Lower leg skin (tissue), 4 donors: Measurements from ENCODE around the gene GHR. TPM values are rescaled to one million over a fixed set of nuclear protein-coding genes. Genes with fewer than 3 reads are reported as not detected.

Experiments
- DNase-seq, 2 donors: peaks; one replicate each; pipeline ENCODE4 v3.0.0-alpha.2; 2019; ENCODE audit warnings: low spot score in 2 of 2
- H3K4me3 ChIP-seq: fragments of 200-600 bp; sonication (generic); 2 replicates; pipeline ENCODE4 v1.5.1; 2017; ENCODE audit warnings: mild to moderate bottlenecking, low read depth; ENCODE audit not compliant: poor library complexity, severe bottlenecking
- POLR2A ChIP-seq, 2 donors: fragments of 450-650 bp; IDR thresholded peaks; one replicate each; pipeline ENCODE4 v1.6.1; 2016 to 2017; ENCODE audit warnings: antibody characterized with exemption in 2 of 2, mild to moderate bottlenecking in 1 of 2, moderate library complexity in 1 of 2
- WGBS, 2 donors: methylation state at CpG; one replicate each; pipeline ENCODE4 v1.1.5; 2018; 5-methylcytosine and 5-hydroxymethylcytosine counted together
- intact Hi-C: fragments of 100-400 bp; cut with DNase I; formaldehyde crosslinking; loops from one replicate; pipeline ENCODE4 v1.15.0; 2023; ENCODE audit warnings: low total_unique reads
- total RNA-seq, 4 donors: library from RNA; depleted of rRNA; stranded (reverse); fragments of >200 nt; gene quantifications; one replicate each; pipeline ENCODE4 v1.1.0, GENCODE V29; 2016
- TF ChIP-seq, protein P1 (sequence below), 3 donors: fragments of 450-650 bp; IDR thresholded peaks; one replicate each; pipeline ENCODE4 v1.5.1; 2016; ENCODE audit warnings: antibody characterized with exemption in 3 of 3, mild to moderate bottlenecking in 3 of 3, moderate library complexity in 2 of 3

Gene GHR
- total RNA-seq, 4 donors from 2014 or later, result 10.5 to 23.1 (median 14.2) TPM

DNA sequence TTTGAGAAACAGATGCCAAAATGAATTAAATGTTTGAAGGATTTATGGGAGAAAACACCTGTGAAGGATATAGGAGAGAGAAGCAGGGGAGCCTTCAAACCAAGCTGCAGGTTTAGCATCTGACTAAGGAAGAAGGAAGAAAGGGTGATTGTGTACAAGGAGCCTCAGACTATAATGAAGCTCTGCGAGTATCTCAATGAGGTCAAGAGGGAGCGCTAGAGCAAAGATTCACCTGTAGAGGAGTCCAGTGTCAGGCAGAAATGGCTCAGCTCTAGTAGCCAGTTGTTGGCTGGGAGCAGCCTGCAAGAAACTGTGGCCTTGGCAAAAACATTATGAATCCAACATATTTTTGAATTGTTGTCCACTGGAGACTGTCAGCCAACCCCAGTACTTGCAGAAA, 20.0 kb upstream of the GHR start:
- WGBS, 2 donors, result 79 to 88% methylated on average over 2 of the region's 2 CpGs

DNA sequence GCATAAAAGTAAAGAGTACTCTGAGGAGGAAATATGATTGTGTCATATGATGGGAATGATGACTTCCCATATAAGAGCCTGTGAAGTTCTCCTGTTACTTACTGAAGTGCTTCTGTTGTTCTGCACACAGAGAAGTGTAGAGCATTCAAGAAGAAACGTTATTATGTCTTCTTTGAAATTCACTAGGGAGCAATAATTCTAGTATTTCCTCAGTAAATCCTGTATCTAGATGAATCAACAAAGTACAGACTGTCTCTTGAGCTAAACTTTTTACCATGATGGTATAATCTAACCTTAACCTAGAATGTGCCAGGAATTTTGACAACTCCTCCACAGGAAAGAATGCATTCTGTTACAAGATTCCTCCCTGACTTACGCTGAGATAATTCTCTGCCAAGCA, 18.9 kb upstream of the GHR start:
- no peak overlapping the region for H3K4me3 ChIP-seq
- intact Hi-C loops, result no loop called here
- TF ChIP-seq, protein P1, sequence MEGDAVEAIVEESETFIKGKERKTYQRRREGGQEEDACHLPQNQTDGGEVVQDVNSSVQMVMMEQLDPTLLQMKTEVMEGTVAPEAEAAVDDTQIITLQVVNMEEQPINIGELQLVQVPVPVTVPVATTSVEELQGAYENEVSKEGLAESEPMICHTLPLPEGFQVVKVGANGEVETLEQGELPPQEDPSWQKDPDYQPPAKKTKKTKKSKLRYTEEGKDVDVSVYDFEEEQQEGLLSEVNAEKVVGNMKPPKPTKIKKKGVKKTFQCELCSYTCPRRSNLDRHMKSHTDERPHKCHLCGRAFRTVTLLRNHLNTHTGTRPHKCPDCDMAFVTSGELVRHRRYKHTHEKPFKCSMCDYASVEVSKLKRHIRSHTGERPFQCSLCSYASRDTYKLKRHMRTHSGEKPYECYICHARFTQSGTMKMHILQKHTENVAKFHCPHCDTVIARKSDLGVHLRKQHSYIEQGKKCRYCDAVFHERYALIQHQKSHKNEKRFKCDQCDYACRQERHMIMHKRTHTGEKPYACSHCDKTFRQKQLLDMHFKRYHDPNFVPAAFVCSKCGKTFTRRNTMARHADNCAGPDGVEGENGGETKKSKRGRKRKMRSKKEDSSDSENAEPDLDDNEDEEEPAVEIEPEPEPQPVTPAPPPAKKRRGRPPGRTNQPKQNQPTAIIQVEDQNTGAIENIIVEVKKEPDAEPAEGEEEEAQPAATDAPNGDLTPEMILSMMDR (IDR thresholded peaks at IDR 0.05), result no peak
- TF ChIP-seq POLR2A (IDR thresholded peaks at IDR 0.05), result no peak
- WGBS, 2 donors, result 30 to 34% methylated on average over 2 of the region's 2 CpGs
- DNase-seq, result no peak

More for the DNA sequence above, 20.0 kb upstream of the GHR start:
- DNase-seq, result no peak
- H3K4me3 ChIP-seq, result no peak overlapping the region
- TF ChIP-seq, protein P1 (IDR thresholded peaks at IDR 0.05), result no peak
- no peak for TF ChIP-seq POLR2A (IDR thresholded peaks at IDR 0.05)
- intact Hi-C loops, result no loop called here

DNA sequence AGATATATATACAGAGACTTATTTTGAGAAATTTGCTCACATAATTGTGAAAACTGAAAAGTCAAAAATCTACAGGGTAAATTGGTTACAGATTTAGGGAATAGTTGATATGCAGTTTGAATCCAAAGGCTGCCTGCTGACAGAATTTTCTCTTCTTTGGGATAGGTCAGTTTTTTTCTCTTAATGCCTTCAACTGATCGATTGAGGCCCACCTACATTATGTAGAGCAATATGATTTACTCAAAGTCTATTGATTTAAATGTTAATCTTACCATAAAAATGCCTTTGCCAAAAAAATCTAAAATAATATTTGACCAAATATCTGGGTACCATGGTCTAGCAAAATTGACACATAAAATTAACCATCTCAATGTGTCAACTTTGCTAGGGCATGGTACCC, 3.9 kb upstream of the GHR start:
- TF ChIP-seq, protein P1 (IDR thresholded peaks at IDR 0.05), result no peak
- no peak for TF ChIP-seq POLR2A (IDR thresholded peaks at IDR 0.05)
- no peak for DNase-seq
- no peak overlapping the region for H3K4me3 ChIP-seq
- intact Hi-C loops, result no loop called here
- 90 to 93% methylated on average over 1 of the region's 1 CpG for WGBS, 2 donors

DNA sequence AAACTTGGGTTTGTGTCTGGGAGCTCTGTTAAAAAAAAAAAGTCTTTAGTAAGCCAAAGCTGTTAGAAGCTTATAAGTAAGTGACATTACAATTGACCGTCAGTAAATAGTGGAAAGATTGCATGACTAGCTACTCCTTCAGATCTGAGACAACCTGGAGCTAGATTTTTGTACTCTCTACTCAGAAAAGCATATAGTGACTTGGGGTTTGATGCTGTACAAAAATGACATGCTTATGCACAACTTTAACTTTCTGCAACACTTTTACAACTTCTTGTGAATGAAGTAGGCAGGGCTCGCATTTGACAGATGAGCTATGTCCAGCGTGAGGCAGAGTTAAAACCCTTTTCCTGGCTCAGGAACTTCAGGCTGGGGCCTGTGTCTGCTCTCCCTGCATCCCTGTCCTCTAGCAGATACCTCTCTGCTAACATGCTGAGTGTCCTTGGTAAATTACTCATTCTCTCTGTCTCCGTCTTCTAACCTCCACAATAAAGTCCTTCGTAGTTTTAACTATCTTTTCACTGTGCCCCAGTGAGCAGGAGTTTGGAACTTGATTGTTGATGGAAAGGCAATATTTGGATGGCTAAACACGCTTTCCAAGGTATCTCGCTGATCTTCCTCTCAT, 471 bp upstream of the GHR start:
- 17 to 19% methylated on average over 7 of the region's 7 CpGs for WGBS, 2 donors
- intact Hi-C loops, result loop anchor here (10.0 kb wide), 1 partner anchor 162 kb away; no protein-coding TSS in a partner anchor
- no peak for DNase-seq
- TF ChIP-seq POLR2A (IDR thresholded peaks at IDR 0.05), result no peak
- TF ChIP-seq, protein P1 (IDR thresholded peaks at IDR 0.05), result no peak
- H3K4me3 ChIP-seq, result peak overlapping the region; percentile 64

DNA sequence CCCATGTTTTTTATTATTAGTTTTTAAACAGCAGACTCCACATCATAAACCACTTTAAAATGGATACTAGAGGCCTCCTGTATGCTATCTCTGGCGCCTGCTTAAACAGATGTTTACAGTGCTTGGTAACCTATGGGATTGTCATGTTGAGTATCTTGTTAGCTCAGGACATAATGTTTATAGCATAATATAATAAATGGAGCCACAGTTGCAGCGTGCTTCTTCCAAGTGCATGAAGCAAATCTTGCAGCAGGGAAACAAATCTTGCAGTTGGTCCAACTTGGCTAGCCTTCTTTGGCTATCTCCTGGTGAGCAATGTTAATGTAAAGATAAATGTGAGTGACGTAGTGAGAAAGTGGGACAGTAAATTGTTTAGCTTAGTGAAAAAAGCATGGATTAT, 2.8 kb downstream of the GHR start:
- TF ChIP-seq, protein P1 (IDR thresholded peaks at IDR 0.05), result no peak
- no peak for TF ChIP-seq POLR2A (IDR thresholded peaks at IDR 0.05)
- no peak overlapping the region for H3K4me3 ChIP-seq
- 67 to 68% methylated on average over 3 of the region's 3 CpGs for WGBS, 2 donors
- intact Hi-C loops, result loop anchor here (10.0 kb wide), 1 partner anchor 159 kb away; no protein-coding TSS in a partner anchor
- DNase-seq, result no peak

DNA sequence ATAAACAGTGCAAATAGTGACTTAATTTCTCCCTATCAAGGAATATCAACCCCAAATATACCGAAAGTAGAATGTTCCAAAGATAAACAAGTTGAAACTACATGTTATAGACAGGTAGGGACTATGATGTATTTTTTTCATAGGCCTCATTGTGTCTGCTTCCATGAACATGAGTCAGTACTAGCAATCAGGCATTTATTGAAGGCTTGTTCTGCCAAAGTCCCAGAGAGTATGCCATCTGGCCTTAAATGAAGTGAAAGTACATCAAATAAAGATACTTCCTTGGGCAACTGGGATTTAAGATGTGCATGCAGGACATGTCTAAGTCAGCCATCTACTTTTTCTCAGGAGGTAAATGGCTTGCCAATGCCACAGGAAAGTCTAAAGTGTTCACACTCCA, 6.5 kb downstream of the GHR start:
- TF ChIP-seq, protein P1 (IDR thresholded peaks at IDR 0.05), result no peak
- TF ChIP-seq POLR2A (IDR thresholded peaks at IDR 0.05), result no peak
- no peak overlapping the region for H3K4me3 ChIP-seq
- no peak for DNase-seq
- intact Hi-C loops, result loop anchor here (10.0 kb wide), 1 partner anchor 155 kb away; no protein-coding TSS in a partner anchor
- 54 to 56% methylated on average over 1 of the region's 1 CpG for WGBS, 2 donors
